Body of pancreas (tissue), 4 donors: ENCODE measurements around the gene CAPN15.

Experiments used
- POLR2A ChIP-seq, 3 donors: fragments of 450-650 bp; IDR thresholded peaks; one replicate each; pipeline ENCODE4 v1.6.1; 2016; ENCODE audit warnings: antibody characterized with exemption in 3 of 3, mild to moderate bottlenecking in 2 of 3
- TF ChIP-seq, protein P1 (sequence below), 7 experiments: fragments of 450-650 bp in 4 of 7; fragments of 200-600 bp in 3 of 7; sonication (generic) in 3 of 7; IDR thresholded peaks; one replicate each; pipeline ENCODE4 v1.5.1; 2016 to 2019; ENCODE audit warnings: antibody characterized with exemption in 7 of 7

DNA sequence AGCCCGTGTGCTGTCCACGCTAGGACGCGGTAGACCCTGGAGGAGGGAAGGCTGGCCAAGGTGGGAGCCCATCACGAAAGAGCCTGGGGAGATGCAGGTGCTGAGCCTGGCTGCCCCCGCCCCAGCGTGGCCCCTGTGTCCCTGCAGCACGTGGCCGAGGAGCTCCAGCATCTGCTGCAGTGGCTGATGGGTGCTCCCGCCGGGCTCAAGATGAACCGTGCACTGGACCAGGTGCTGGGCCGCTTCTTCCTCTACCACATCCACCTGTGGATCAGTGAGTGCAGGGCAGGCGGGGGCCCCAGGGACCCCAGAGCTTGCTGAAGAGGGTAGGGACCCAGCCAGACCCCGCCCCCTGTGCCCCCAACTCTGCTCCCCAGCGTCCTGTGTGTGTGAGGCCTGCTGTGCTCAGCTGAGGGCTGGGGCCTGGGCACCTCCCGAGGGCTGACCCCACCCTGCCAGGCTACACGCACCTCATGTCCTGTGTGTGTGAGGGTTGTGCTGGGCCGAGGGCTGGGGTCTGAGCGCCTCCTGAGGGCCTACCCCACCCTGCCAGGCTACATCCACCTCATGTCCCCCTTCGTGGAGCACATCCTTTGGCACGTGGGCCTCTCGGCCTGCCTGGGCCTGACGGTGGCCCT, 50.8 kb downstream of the CAPN15 start:
- TF ChIP-seq POLR2A (IDR thresholded peaks at IDR 0.05), result no peak
- TF ChIP-seq, protein P1, sequence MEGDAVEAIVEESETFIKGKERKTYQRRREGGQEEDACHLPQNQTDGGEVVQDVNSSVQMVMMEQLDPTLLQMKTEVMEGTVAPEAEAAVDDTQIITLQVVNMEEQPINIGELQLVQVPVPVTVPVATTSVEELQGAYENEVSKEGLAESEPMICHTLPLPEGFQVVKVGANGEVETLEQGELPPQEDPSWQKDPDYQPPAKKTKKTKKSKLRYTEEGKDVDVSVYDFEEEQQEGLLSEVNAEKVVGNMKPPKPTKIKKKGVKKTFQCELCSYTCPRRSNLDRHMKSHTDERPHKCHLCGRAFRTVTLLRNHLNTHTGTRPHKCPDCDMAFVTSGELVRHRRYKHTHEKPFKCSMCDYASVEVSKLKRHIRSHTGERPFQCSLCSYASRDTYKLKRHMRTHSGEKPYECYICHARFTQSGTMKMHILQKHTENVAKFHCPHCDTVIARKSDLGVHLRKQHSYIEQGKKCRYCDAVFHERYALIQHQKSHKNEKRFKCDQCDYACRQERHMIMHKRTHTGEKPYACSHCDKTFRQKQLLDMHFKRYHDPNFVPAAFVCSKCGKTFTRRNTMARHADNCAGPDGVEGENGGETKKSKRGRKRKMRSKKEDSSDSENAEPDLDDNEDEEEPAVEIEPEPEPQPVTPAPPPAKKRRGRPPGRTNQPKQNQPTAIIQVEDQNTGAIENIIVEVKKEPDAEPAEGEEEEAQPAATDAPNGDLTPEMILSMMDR (IDR thresholded peaks at IDR 0.05), result no peak
